MCF 10A (cell line): ENCODE results near the gene SQOR. TPM values are rescaled to one million over a fixed set of nuclear protein-coding genes. Genes with fewer than 3 reads are reported as not detected.

Experiments
- BruUV-seq: library from RNA; stranded (reverse); fragments of 400-500 nt; replicated peaks from 2 replicates; lab custom pipeline; 2021; lab: Mats Ljungman, UMichigan
- CTCF ChIA-PET: fragments of 300-600 bp; sonication (Branson Sonifier 250); formaldehyde crosslinking; extraction: SDS; loops from one replicate; lab custom pipeline; 2021; ENCODE audit warnings: antibody characterized with exemption, inconsistent platforms; lab: Yijun Ruan, JAX
- POLR2A ChIA-PET: fragments of 300-600, 350-650 bp; sonication (Branson Sonifier 250); formaldehyde crosslinking; extraction: SDS; loops from one replicate; lab custom pipeline; 2020; ENCODE audit warnings: antibody characterized with exemption, inconsistent platforms; lab: Yijun Ruan, JAX
- DNase-seq: peaks from one replicate; pipeline ENCODE4 v3.0.0-alpha.2; 2018; ENCODE audit not compliant: unreplicated experiment
- H3K27ac Mint-ChIP-seq: one replicate; pipeline ENCODE4 v1.8.0; 2022; ENCODE audit warnings: mild to moderate bottlenecking, low read depth, mixed read lengths; ENCODE audit not compliant: unreplicated experiment
- H3K27me3 Mint-ChIP-seq: one replicate; pipeline ENCODE4 v1.8.0; 2022; ENCODE audit warnings: mixed read lengths; ENCODE audit not compliant: insufficient read depth, unreplicated experiment
- H3K36me3 Mint-ChIP-seq: one replicate; pipeline ENCODE4 v1.8.0; 2022; ENCODE audit warnings: mild to moderate bottlenecking, moderate library complexity, mixed read lengths; ENCODE audit not compliant: insufficient read depth, unreplicated experiment
- H3K4me1 Mint-ChIP-seq: one replicate; pipeline ENCODE4 v1.8.0; 2022; ENCODE audit warnings: mixed read lengths; ENCODE audit not compliant: insufficient read depth, unreplicated experiment
- H3K4me3 Mint-ChIP-seq: one replicate; pipeline ENCODE4 v1.8.0; 2022; ENCODE audit warnings: mild to moderate bottlenecking, moderate library complexity, mixed read lengths; ENCODE audit not compliant: unreplicated experiment
- H3K9me3 Mint-ChIP-seq: one replicate; pipeline ENCODE4 v1.8.0; 2022; ENCODE audit warnings: mixed read lengths; ENCODE audit not compliant: unreplicated experiment
- CTCF ChIP-seq: fragments of 200-600 bp; IDR thresholded peaks from one replicate; pipeline ENCODE4 v1.8.0; 2022; ENCODE audit warnings: antibody characterized with exemption, mild to moderate bottlenecking; ENCODE audit not compliant: unreplicated experiment
- intact Hi-C: fragments of 100-400 bp; cut with micrococcal nuclease; formaldehyde crosslinking; loops from 2 replicates; pipeline ENCODE4 v1.14.1; 2022
- total RNA-seq: library from RNA; stranded (reverse); gene quantifications from 2 replicates; pipeline ENCODE4 v1.2.3, GENCODE V29; 2022

SQOR gene
- total RNA-seq, 1 experiment from 2014 or later = 75.0 TPM

- H3K27ac Mint-ChIP-seq = peak overlapping the region; percentile 10
- no peak overlapping the region for H3K4me3 Mint-ChIP-seq
- no peaks in the 10 kb centered on the region for H3K9me3 Mint-ChIP-seq
- intact Hi-C loops = no loop called here
- H3K4me1 Mint-ChIP-seq = no peaks in the 10 kb centered on the region
- no peak for TF ChIP-seq CTCF
- ChIA-PET CTCF (interaction anchor here (0.6 to 0.7 kb wide), 2 partner anchors 134 to 211 kb away, joined by 3 read pairs; no protein-coding TSS in a partner anchor), POLR2A (interaction anchor here (0.7 to 0.9 kb wide), 2 partner anchors 8 to 29 kb away, joined by 3 to 5 read pairs; no protein-coding TSS in a partner anchor)
- BruUV-seq = no TSS peak
- H3K27me3 Mint-ChIP-seq = no peaks in the 10 kb centered on the region
- H3K36me3 Mint-ChIP-seq = peaks cover 78% of the 10 kb centered on the region
- no peak for DNase-seq
Observed at GRCh38 chr15:45670511-45670910, 35.7 kb downstream of the SQOR start.

DNA sequence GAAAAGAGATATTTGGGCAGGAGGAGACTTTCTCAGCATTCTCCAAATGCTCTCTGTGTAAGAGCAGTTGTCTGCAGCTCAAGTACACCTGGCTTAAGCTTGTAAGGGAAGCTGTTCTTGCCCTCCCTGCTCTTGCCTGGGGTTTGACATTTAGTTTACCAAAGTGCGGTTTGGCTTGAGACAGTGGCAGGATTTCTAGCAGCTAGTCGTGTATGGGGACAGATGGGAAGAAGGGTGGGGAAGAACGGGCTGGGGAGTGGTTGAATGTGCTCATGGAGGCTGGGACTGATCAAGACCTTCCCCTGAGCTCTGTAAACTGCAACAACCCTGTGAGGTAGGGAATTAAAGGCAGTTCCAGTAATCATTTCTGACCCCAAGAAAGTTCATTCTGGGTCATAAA is 39.8 kb downstream of the SQOR start:
- TF ChIP-seq CTCF = no peak
- Mint-ChIP-seq H3K4me3 (no peak overlapping the region), H3K27me3 (no peaks in the 10 kb centered on the region), H3K36me3 (peaks cover 68% of the 10 kb centered on the region), H3K9me3 (no peaks in the 10 kb centered on the region), H3K4me1 (no peaks in the 10 kb centered on the region), H3K27ac (peak overlapping the region; percentile 10)
- ChIA-PET CTCF (interaction anchor here (1.1 kb wide), 1 partner anchor 33 kb away, joined by 3 read pairs; no protein-coding TSS in a partner anchor), POLR2A (no interaction called here)
- no peak for DNase-seq
- no TSS peak for BruUV-seq
- intact Hi-C loops = no loop called here

DNA sequence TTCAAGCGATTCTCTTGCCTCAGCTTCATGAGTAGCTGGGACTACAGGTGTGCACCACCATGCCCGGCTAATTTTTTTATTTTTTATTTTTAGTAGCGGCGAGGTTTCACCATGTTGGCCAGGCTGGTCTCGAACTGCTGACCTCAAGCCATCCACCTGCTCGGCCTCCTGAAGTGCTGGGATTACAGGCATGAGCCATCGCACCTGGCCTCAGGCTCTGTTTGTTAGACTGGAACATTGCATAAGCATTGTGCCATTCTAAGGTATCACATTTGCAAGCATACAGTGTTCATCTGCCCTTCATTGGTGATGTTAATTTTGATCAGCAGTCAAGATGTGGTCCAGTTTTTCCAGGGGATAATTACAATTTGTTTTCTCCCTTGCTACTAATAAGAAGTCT is 43.0 kb downstream of the SQOR start:
- DNase-seq = no peak
- peaks cover 73% of the 10 kb centered on the region for H3K36me3 Mint-ChIP-seq
- TF ChIP-seq CTCF = no peak
- no TSS peak for BruUV-seq
- POLR2A ChIA-PET = interaction anchor here (0.6 to 1.6 kb wide), 3 partner anchors 18 to 81 kb away, joined by 3 to 4 read pairs (median 4); no protein-coding TSS in a partner anchor
- H3K4me1 Mint-ChIP-seq = no peaks in the 10 kb centered on the region
- H3K27me3 Mint-ChIP-seq = no peaks in the 10 kb centered on the region
- no peak overlapping the region for H3K27ac Mint-ChIP-seq
- H3K4me3 Mint-ChIP-seq = no peak overlapping the region
- intact Hi-C loops = no loop called here
- no peaks in the 10 kb centered on the region for H3K9me3 Mint-ChIP-seq
- CTCF ChIA-PET = interaction anchor here (1.0 to 1.2 kb wide), 3 partner anchors 28 to 87 kb away, joined by 3 to 5 read pairs (median 4); no protein-coding TSS in a partner anchor

DNA sequence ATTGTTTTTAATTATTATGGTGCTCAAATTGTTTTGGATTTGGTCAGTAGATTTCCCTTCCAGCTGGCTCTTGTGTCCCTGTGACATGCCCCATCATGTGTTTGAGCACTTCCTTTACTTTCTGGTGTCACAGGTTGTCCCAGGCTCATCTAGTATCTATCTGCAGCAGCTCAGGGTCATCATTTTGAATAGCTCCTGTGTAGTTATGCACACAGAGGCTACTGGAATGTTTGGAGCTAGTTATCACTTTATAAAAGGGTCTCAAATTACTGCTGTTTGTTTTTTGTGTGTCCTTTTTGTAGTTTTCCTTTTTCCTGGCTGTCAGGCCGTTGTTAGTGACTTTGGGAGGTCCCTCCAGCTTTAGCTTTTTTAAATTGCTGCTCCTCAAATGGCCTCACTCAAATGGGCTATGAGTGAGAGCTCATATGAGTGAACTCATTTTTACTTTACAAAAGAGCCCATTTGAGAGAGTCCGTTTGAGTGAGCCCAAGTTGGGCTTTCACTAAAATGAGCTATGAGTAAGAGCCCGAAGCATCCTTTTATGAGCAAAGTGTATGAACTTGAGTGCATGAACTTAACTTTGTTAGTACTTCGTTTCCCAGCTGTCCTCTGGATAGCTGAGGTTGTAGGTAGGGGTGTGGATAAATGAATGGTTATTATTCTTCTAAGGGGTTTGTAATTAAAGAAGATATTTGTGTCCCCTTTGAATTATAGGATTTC is 43.8 kb downstream of the SQOR start:
- CTCF ChIA-PET = interaction anchor here (1.0 to 1.3 kb wide), 3 partner anchors 27 to 86 kb away, joined by 3 to 4 read pairs (median 4); no protein-coding TSS in a partner anchor
- BruUV-seq = no TSS peak
- H3K27me3 Mint-ChIP-seq = no peaks in the 10 kb centered on the region
- POLR2A ChIA-PET = interaction anchor here (0.7 to 1.6 kb wide), 3 partner anchors 9 to 30 kb away, joined by 3 to 4 read pairs (median 3); no protein-coding TSS in a partner anchor
- peaks cover 70% of the 10 kb centered on the region for H3K36me3 Mint-ChIP-seq
- H3K27ac Mint-ChIP-seq = no peak overlapping the region
- intact Hi-C loops = no loop called here
- no peaks in the 10 kb centered on the region for H3K4me1 Mint-ChIP-seq
- H3K4me3 Mint-ChIP-seq = no peak overlapping the region
- DNase-seq = no peak
- H3K9me3 Mint-ChIP-seq = no peaks in the 10 kb centered on the region
- TF ChIP-seq CTCF = no peak
